HCT116 (cell line): ENCODE measurements around the gene GOSR1.

Source experiments
- FOSL1 ChIP-seq: IDR thresholded peaks from 2 replicates; pipeline ENCODE4 v1.6.1; 2012; ENCODE audit warnings: low read depth
- POLR2A ChIP-seq: IDR thresholded peaks from 2 replicates; pipeline ENCODE4 v1.7.0; 2011; ENCODE audit warnings: borderline replicate concordance; ENCODE audit not compliant: insufficient read depth, insufficient read length; ENCODE audit errors: extremely low read depth
- RAD21 ChIP-seq: IDR thresholded peaks from 2 replicates; pipeline ENCODE4 v1.6.1; 2012; ENCODE audit warnings: low read depth, mild to moderate bottlenecking
- SIN3A ChIP-seq: IDR thresholded peaks from 2 replicates; pipeline ENCODE4 v1.6.1; 2012; ENCODE audit warnings: low read depth
- YY1 ChIP-seq: IDR thresholded peaks from 2 replicates; pipeline ENCODE4 v1.6.1; 2011; ENCODE audit warnings: low read length, low read depth, moderate library complexity, mild to moderate bottlenecking; ENCODE audit not compliant: insufficient replicate concordance; ENCODE audit errors: extremely low read depth
- ZNF274 ChIP-seq: fragments of 200-500 bp; sonication (Bioruptor generic); IDR thresholded peaks from 2 replicates; pipeline ENCODE4 v1.6.1; 2014; ENCODE audit warnings: mild to moderate bottlenecking, low read depth, low read length, inconsistent platforms
- TF ChIP-seq, protein P1 (sequence below), 3 experiments: fragments of 200-600 bp in 1 of 3; sonication (generic) in 1 of 3; IDR thresholded peaks in 2 of 3; conservative IDR thresholded peaks in 1 of 3; 2 replicates each; pipeline ENCODE4 v1.5.1; 2012 to 2017; ENCODE audit warnings: low read depth in 2 of 3, low read length in 2 of 3, antibody characterized with exemption in 1 of 3, borderline replicate concordance in 1 of 3, control low read depth in 1 of 3, mild to moderate bottlenecking in 1 of 3, mixed read lengths in 1 of 3, mixed run types in 1 of 3, moderate library complexity in 1 of 3; ENCODE audit not compliant: insufficient read depth in 1 of 3
- TF ChIP-seq, protein P2 (sequence below): IDR thresholded peaks from 2 replicates; pipeline ENCODE4 v1.6.1; 2012
- TF ChIP-seq, protein P3 (sequence below): IDR thresholded peaks from 2 replicates; pipeline ENCODE4 v1.6.1; 2011; ENCODE audit warnings: mild to moderate bottlenecking, low read length, moderate library complexity; ENCODE audit not compliant: insufficient replicate concordance; ENCODE audit errors: extremely low read depth
- TF ChIP-seq, protein P4 (sequence below): IDR thresholded peaks from 2 replicates; pipeline ENCODE4 v1.6.1; 2012

DNA sequence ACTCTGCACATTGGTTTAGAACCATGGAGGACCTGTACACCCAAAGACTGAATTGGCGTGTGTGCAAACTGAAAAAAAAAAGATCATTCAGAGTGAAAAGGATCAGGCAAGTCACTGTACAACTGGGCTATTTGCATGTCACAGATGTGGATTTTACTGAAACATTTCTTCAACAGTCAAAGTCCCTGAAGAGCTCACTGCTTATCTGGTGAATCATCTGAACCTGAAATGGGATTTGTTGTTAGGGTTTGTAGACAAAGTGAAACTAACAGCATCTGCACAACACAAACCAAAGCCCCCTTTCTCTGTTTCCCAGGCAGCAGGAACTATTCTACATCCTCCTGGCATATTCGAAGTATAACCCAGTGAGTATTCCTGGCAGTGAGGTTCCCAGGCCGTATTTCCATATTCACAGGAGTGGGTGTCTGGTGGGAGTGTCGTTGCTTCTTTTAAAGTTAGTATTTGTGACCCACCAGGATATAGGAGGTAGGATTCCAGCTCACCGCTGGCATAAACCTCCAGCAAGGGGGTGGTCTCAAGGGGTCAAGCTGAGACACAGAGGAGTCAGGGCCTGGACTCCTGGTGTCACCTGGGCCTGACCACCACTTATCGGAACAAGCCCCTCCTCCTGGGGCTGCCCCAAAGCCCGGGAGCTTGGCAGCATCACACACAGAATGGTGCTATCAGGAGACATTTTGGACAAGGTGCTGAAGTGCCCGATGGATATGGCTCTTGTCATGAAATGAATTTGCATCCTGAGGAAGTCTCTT lies 80.9 kb downstream of the GOSR1 start:
- TF ChIP-seq, protein P1, sequence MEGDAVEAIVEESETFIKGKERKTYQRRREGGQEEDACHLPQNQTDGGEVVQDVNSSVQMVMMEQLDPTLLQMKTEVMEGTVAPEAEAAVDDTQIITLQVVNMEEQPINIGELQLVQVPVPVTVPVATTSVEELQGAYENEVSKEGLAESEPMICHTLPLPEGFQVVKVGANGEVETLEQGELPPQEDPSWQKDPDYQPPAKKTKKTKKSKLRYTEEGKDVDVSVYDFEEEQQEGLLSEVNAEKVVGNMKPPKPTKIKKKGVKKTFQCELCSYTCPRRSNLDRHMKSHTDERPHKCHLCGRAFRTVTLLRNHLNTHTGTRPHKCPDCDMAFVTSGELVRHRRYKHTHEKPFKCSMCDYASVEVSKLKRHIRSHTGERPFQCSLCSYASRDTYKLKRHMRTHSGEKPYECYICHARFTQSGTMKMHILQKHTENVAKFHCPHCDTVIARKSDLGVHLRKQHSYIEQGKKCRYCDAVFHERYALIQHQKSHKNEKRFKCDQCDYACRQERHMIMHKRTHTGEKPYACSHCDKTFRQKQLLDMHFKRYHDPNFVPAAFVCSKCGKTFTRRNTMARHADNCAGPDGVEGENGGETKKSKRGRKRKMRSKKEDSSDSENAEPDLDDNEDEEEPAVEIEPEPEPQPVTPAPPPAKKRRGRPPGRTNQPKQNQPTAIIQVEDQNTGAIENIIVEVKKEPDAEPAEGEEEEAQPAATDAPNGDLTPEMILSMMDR (IDR thresholded peaks at IDR 0.05 in 2 of 3, conservative IDR thresholded peaks at IDR 0.05 in 1 of 3; ENCODE audit: borderline replicate concordance in 1 of 3, insufficient read depth in 1 of 3, low read depth in 2 of 3, low read length in 2 of 3) = no peak
- TF ChIP-seq RAD21 = no peak
- no peak for TF ChIP-seq POLR2A
- TF ChIP-seq FOSL1 = no peak
- no peak for TF ChIP-seq SIN3A
- TF ChIP-seq, protein P2, sequence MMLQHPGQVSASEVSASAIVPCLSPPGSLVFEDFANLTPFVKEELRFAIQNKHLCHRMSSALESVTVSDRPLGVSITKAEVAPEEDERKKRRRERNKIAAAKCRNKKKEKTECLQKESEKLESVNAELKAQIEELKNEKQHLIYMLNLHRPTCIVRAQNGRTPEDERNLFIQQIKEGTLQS = no peak
- no peak for TF ChIP-seq YY1
- TF ChIP-seq, protein P3, sequence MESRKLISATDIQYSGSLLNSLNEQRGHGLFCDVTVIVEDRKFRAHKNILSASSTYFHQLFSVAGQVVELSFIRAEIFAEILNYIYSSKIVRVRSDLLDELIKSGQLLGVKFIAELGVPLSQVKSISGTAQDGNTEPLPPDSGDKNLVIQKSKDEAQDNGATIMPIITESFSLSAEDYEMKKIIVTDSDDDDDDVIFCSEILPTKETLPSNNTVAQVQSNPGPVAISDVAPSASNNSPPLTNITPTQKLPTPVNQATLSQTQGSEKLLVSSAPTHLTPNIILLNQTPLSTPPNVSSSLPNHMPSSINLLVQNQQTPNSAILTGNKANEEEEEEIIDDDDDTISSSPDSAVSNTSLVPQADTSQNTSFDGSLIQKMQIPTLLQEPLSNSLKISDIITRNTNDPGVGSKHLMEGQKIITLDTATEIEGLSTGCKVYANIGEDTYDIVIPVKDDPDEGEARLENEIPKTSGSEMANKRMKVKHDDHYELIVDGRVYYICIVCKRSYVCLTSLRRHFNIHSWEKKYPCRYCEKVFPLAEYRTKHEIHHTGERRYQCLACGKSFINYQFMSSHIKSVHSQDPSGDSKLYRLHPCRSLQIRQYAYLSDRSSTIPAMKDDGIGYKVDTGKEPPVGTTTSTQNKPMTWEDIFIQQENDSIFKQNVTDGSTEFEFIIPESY = no peak
- TF ChIP-seq, protein P4, sequence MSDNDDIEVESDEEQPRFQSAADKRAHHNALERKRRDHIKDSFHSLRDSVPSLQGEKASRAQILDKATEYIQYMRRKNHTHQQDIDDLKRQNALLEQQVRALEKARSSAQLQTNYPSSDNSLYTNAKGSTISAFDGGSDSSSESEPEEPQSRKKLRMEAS = no peak
- TF ChIP-seq ZNF274 = no peak
